CD14-positive monocyte (primary cell): ENCODE data around the gene FAM13C. TPM values are rescaled to one million over a fixed set of nuclear protein-coding genes. Genes with fewer than 3 reads are reported as not detected.

Experiments used
- DNase-seq, 3 donors: peaks; one replicate each; pipeline ENCODE4 v3.0.0-alpha.2; 2011 to 2022
- H2AFZ ChIP-seq: 2 replicates; pipeline ENCODE4 v1.6.0; 2012; ENCODE audit warnings: mild to moderate bottlenecking, low read depth, low read length, inconsistent platforms; ENCODE audit not compliant: insufficient read depth, poor library complexity, severe bottlenecking
- H3K27ac ChIP-seq, 2 donors: 1 replicate in 1 of 2; 2 replicates in 1 of 2; pipeline ENCODE4 v1.5.1; 2012 to 2013; ENCODE audit warnings: low read length in 2 of 2, control low read depth in 1 of 2, inconsistent platforms in 1 of 2, low read depth in 1 of 2, mild to moderate bottlenecking in 1 of 2
- H3K27me3 ChIP-seq, 2 donors: one replicate each; pipeline versions ENCODE4 v1.6.0 to v1.6.1; 2011 to 2013; ENCODE audit warnings: low read length in 2 of 2; ENCODE audit not compliant: control insufficient read depth in 2 of 2, insufficient read depth in 2 of 2
- H3K36me3 ChIP-seq, 2 donors: replicated peaks in 1 of 2; 1 replicate in 1 of 2; 2 replicates in 1 of 2; pipeline versions ENCODE4 v1.5.1 to v1.6.1; 2012 to 2013; ENCODE audit warnings: low read length in 2 of 2, control low read depth in 1 of 2, inconsistent platforms in 1 of 2, mild to moderate bottlenecking in 1 of 2; ENCODE audit not compliant: insufficient read depth in 2 of 2, control insufficient read depth in 1 of 2
- H3K4me1 ChIP-seq, 2 donors: 1 replicate in 1 of 2; 2 replicates in 1 of 2; pipeline versions ENCODE4 v1.5.1 to v1.6.1; 2012 to 2013; ENCODE audit warnings: low read length in 2 of 2, control low read depth in 1 of 2, inconsistent platforms in 1 of 2, mild to moderate bottlenecking in 1 of 2, moderate library complexity in 1 of 2; ENCODE audit not compliant: insufficient read depth in 2 of 2, control insufficient read depth in 1 of 2
- H3K4me2 ChIP-seq: replicated peaks from 2 replicates; pipeline ENCODE3; 2012; ENCODE audit warnings: low read length, moderate library complexity, mild to moderate bottlenecking; ENCODE audit not compliant: poor library complexity, severe bottlenecking; ENCODE audit errors: extremely low read depth
- H3K4me3 ChIP-seq, 3 experiments: fragments of 200-600 bp in 1 of 3; sonication (generic) in 1 of 3; replicated peaks in 1 of 3; 1 replicate in 2 of 3; 2 replicates in 1 of 3; pipeline ENCODE4 v1.5.1; 2011 to 2013; ENCODE audit warnings: low read length in 3 of 3, mild to moderate bottlenecking in 3 of 3, control low read depth in 2 of 3, low read depth in 2 of 3, inconsistent platforms in 1 of 3, moderate library complexity in 1 of 3
- H3K79me2 ChIP-seq: 2 replicates; pipeline ENCODE4 v1.6.0; 2012; ENCODE audit warnings: mild to moderate bottlenecking, control low read depth, inconsistent platforms, low read length, moderate library complexity; ENCODE audit not compliant: insufficient read depth
- H3K9ac ChIP-seq: 2 replicates; pipeline ENCODE4 v1.6.0; 2017; ENCODE audit warnings: low read length, mild to moderate bottlenecking; ENCODE audit not compliant: insufficient read depth, poor library complexity, severe bottlenecking
- H3K9me3 ChIP-seq, 2 donors: replicated peaks in 1 of 2; 1 replicate in 1 of 2; 2 replicates in 1 of 2; pipeline versions ENCODE4 v1.5.1 to v1.6.1; 2012 to 2013; ENCODE audit warnings: low read length in 2 of 2, control low read depth in 1 of 2; ENCODE audit not compliant: control insufficient read depth in 1 of 2, insufficient read depth in 1 of 2
- H4K20me1 ChIP-seq: 2 replicates; pipeline ENCODE4 v1.6.0; 2012; ENCODE audit warnings: mild to moderate bottlenecking, low read length, control low read depth, moderate library complexity; ENCODE audit not compliant: insufficient read depth
- H3K27ac Mint-ChIP-seq, 7 donors: one replicate each; pipeline ENCODE4 v1.8.0; 2020; ENCODE audit warnings: mild to moderate bottlenecking in 7 of 7, mixed read lengths in 7 of 7, moderate library complexity in 6 of 7, inconsistent platforms in 2 of 7
- H3K27me3 Mint-ChIP-seq, 3 donors: one replicate each; pipeline ENCODE4 v1.8.0; 2021 to 2022; ENCODE audit warnings: low read depth in 3 of 3, mild to moderate bottlenecking in 3 of 3, mixed read lengths in 3 of 3, moderate library complexity in 3 of 3, inconsistent platforms in 1 of 3
- H3K36me3 Mint-ChIP-seq, 2 donors: one replicate each; pipeline ENCODE4 v1.8.0; 2020; ENCODE audit warnings: mixed read lengths in 2 of 2, inconsistent platforms in 1 of 2, mild to moderate bottlenecking in 1 of 2
- H3K4me1 Mint-ChIP-seq: one replicate; pipeline ENCODE4 v1.8.0; 2020; ENCODE audit warnings: mild to moderate bottlenecking, mixed read lengths
- H3K4me3 Mint-ChIP-seq, 2 donors: one replicate each; pipeline ENCODE4 v1.8.0; 2020; ENCODE audit warnings: mild to moderate bottlenecking in 2 of 2, mixed read lengths in 2 of 2, moderate library complexity in 1 of 2
- H3K9me3 Mint-ChIP-seq, 7 donors: one replicate each; pipeline ENCODE4 v1.8.0; 2020 to 2022; ENCODE audit warnings: mixed read lengths in 7 of 7, mild to moderate bottlenecking in 6 of 7, moderate library complexity in 6 of 7, inconsistent platforms in 2 of 7
- intact Hi-C, 2 donors: fragments of 100-400 bp; cut with micrococcal nuclease; formaldehyde crosslinking; loops; one replicate each; pipeline versions ENCODE4 v1.15.0 to v1.15.1; 2023
- polyA plus RNA-seq, 3 donors: library from polyadenylated mRNA; depleted of rRNA in 1 of 3; unstranded in 2 of 3; stranded (reverse) in 1 of 3; fragments of 300-500 nt in 2 of 3; fragments of >200 nt in 1 of 3; fragmentation: Illumina TruSeq in 2 of 3; gene quantifications; 1 replicate in 2 of 3; 2 replicates in 1 of 3; pipeline ENCODE4 v1.2.3, GENCODE V29; 2012 to 2021
- TF ChIP-seq, protein P1 (sequence below): fragments of 200-600 bp; IDR thresholded peaks from one replicate; pipeline ENCODE4 v1.8.0; 2022; ENCODE audit warnings: antibody characterized with exemption, mild to moderate bottlenecking

FAM13C gene
- polyA plus RNA-seq, 3 donors = not detected

DNA sequence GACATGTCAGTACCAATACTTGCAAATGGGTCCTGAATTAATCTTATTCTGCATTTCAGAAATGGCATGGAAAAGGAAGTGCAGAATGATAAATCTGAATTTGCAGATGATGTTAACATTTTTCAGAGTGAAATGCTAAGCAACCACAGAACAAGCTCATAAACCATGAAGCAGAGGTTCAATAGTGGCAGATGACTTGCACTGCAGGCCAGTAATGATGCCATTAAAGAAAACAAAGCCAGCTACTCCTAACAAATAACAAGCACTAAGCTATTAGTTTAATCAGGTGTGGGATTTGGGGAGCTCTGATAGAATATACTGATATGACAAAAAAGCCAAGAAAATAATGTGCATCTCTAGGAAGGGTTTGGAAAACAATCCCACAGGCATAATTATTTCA lies 85.4 kb downstream of the FAM13C start:
- H3K79me2 ChIP-seq = no peaks in the 10 kb centered on the region
- intact Hi-C loops = no loop called here
- no peak overlapping the region for H3K4me3 ChIP-seq
- no peaks in the 10 kb centered on the region for H4K20me1 ChIP-seq
- no peak overlapping the region for H2AFZ ChIP-seq
- H3K36me3 ChIP-seq = no peaks in the 10 kb centered on the region
- no peak overlapping the region for H3K4me3 Mint-ChIP-seq
- DNase-seq = no peak
- H3K9me3 Mint-ChIP-seq = peaks cover 0 to 3% (median 0%) of the 10 kb centered on the region in 7 donors
- H3K27me3 ChIP-seq = no peaks in the 10 kb centered on the region
- H3K9ac ChIP-seq = no peak overlapping the region
- no peaks in the 10 kb centered on the region for H3K4me1 Mint-ChIP-seq
- TF ChIP-seq, protein P1, sequence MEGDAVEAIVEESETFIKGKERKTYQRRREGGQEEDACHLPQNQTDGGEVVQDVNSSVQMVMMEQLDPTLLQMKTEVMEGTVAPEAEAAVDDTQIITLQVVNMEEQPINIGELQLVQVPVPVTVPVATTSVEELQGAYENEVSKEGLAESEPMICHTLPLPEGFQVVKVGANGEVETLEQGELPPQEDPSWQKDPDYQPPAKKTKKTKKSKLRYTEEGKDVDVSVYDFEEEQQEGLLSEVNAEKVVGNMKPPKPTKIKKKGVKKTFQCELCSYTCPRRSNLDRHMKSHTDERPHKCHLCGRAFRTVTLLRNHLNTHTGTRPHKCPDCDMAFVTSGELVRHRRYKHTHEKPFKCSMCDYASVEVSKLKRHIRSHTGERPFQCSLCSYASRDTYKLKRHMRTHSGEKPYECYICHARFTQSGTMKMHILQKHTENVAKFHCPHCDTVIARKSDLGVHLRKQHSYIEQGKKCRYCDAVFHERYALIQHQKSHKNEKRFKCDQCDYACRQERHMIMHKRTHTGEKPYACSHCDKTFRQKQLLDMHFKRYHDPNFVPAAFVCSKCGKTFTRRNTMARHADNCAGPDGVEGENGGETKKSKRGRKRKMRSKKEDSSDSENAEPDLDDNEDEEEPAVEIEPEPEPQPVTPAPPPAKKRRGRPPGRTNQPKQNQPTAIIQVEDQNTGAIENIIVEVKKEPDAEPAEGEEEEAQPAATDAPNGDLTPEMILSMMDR = no peak
- H3K4me1 ChIP-seq = no peaks in the 10 kb centered on the region
- no peak overlapping the region for H3K4me2 ChIP-seq
- no peaks in the 10 kb centered on the region for H3K36me3 Mint-ChIP-seq
- no peak overlapping the region for H3K27ac ChIP-seq
- no peak overlapping the region for H3K27ac Mint-ChIP-seq
- H3K9me3 ChIP-seq = no peaks in the 10 kb centered on the region
- peaks cover 0 to 2% (median 1%) of the 10 kb centered on the region in 3 donors for H3K27me3 Mint-ChIP-seq

DNA sequence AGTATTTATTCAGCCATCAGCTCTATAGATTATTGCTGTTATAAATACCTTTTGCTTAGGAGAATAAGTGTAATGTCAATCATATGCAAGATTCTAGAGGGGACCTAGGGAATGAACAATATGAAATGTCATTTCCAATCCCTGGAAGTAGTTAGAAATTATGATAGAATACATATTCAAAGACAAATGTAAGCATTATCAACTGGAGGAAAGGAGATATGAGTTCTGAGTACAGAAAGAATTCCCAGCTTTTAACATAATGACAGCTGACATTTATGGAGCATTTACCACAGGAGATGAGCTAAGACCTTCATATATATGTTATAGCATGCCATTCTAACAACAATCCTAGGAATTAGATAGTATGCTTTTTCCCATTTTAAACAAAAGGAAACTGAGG lies 86.2 kb downstream of the FAM13C start:
- Histone ChIP-seq H3K4me2 (no peak overlapping the region), H3K27me3 (no peaks in the 10 kb centered on the region), H3K4me3 (no peak overlapping the region), H3K9me3 (no peaks in the 10 kb centered on the region), H3K79me2 (no peaks in the 10 kb centered on the region), H2AFZ (no peak overlapping the region), H3K9ac (no peak overlapping the region), H3K36me3 (no peaks in the 10 kb centered on the region), H4K20me1 (no peaks in the 10 kb centered on the region), H3K4me1 (no peaks in the 10 kb centered on the region), H3K27ac (no peak overlapping the region)
- intact Hi-C loops = no loop called here
- Mint-ChIP-seq H3K27ac (no peak overlapping the region), H3K4me3 (no peak overlapping the region), H3K9me3 (peaks cover 0 to 3% (median 0%) of the 10 kb centered on the region in 7 donors), H3K36me3 (no peaks in the 10 kb centered on the region), H3K4me1 (no peaks in the 10 kb centered on the region), H3K27me3 (peaks cover 0 to 1% (median 0%) of the 10 kb centered on the region in 3 donors)
- no peak for DNase-seq
- TF ChIP-seq, protein P1 = no peak
